Esophagus muscularis mucosa (tissue), 4 donors: ENCODE results near the gene SIRT7.

Experiments
- CTCF ChIP-seq, 3 experiments: fragments of 200-600 bp in 2 of 3; fragments of 450-650 bp in 1 of 3; sonication (generic) in 2 of 3; IDR thresholded peaks; one replicate each; pipeline ENCODE4 v1.5.1; 2017 to 2019; ENCODE audit warnings: antibody characterized with exemption in 3 of 3, mild to moderate bottlenecking in 2 of 3, moderate library complexity in 1 of 3
- EP300 ChIP-seq: sonication (generic); formaldehyde crosslinking; IDR thresholded peaks from one replicate; pipeline ENCODE4 v1.6.1; 2017; ENCODE audit warnings: antibody characterized with exemption
- POLR2A ChIP-seq: fragments of 450-650 bp; IDR thresholded peaks from one replicate; pipeline ENCODE4 v1.6.1; 2017; ENCODE audit warnings: antibody characterized with exemption, moderate library complexity, mild to moderate bottlenecking, low read depth
- POLR2AphosphoS5 ChIP-seq, 2 donors: sonication (generic); formaldehyde crosslinking; IDR thresholded peaks; one replicate each; pipeline ENCODE4 v1.6.1; 2017; ENCODE audit warnings: antibody characterized with exemption in 2 of 2

- TF ChIP-seq CTCF (IDR thresholded peaks at IDR 0.05) (no peak), EP300 (no peak), POLR2AphosphoS5 (IDR thresholded peaks at IDR 0.05) (no peak), POLR2A (no peak)
Observed at GRCh38 chr17:81867170-81867990, 50.6 kb downstream of the SIRT7 start.
